Forelimb muscle (tissue), 1 donor: Measurements from ENCODE around the gene UVRAG. TPM values are rescaled to one million over a fixed set of nuclear protein-coding genes. Genes with fewer than 3 reads are reported as not detected.
"Not testable (repeated sequence)": the region's sequence is repeated elsewhere in the genome, so short reads cannot be mapped to it uniquely, and the experiment has no call there.

Source experiments
- DNase-seq: peaks from one replicate; pipeline ENCODE4 v3.0.0-alpha.2; 2013; ENCODE audit warnings: low read depth
- polyA plus RNA-seq: library from polyadenylated mRNA; unstranded; fragments of 120-200 nt; gene quantifications from one replicate; pipeline ENCODE4 v1.2.1, GENCODE V29; 2013; ENCODE audit not compliant: insufficient read length

Gene UVRAG
- polyA plus RNA-seq, 1 donor: 8.1 TPM

DNA sequence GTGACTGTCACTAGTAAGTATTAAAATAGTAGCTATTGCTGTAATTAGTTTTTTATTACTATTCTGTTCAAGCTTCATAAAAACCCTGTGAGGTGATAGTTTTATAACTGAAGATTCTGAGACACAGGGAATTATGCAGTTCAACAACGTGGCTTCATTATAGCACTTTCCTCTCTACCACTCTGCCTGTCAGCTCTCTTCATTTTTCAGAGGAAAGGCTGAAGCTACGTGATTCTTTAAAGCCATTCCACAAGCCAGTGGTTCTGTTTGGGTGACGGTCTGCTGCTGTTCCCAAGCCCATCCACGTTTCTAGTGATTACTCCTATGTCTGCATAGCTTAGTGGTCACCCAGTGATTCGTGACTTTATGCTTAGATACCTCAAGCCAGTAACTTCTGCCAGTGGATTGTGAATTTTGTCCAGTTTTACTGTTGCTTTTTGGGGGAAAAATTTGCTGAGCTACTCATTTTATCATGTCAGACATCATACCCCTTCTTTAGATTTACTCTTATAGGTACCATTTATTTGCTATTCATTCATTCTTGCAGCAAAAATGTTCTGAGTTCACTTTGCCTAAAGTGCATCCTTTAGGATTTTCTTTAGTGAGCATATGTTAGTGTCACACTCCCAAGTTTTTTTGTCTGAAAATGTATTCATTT, 59.8 kb downstream of the UVRAG start:
- DNase-seq: no peak

DNA sequence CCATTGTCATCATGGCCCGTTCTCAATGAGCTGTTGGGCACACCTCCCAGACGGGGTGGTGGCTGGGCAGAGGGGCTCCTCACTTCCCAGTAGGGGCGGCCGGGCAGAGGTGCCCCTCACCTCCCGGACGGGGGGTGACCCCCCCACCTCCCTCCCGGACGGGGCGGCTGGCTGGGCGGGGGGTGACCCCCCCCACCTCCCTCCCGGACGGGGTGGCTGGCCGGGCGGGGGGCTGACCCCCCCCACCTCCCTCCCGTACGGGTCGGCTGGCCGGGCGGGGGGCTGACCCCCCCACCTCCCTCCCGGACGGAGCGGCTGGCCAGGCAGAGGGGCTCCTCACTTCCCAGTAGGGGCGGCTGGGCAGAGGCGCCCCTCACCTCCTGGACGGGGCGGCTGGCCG, 62.3 kb downstream of the UVRAG start:
- DNase-seq: not testable (repeated sequence)

DNA sequence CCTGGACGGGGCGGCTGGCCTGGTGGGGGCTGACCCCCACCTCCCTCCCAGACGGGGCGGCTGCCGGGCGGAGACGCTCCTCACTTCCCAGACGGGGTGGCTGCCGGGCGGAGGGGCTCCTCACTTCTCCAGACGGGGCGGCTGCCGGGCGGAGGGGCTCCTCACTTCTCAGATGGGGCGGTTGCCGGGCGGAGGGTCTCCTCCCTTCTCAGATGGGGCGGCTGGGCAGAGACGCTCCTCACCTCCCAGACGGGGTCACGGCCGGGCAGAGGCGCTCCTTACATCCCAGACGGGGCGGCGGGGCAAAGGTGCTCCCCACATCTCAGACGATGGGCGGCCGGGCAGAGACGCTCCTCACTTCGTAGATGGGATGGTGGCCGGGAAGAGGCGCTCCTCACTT, 62.9 kb downstream of the UVRAG start:
- DNase-seq: not testable (repeated sequence)

DNA sequence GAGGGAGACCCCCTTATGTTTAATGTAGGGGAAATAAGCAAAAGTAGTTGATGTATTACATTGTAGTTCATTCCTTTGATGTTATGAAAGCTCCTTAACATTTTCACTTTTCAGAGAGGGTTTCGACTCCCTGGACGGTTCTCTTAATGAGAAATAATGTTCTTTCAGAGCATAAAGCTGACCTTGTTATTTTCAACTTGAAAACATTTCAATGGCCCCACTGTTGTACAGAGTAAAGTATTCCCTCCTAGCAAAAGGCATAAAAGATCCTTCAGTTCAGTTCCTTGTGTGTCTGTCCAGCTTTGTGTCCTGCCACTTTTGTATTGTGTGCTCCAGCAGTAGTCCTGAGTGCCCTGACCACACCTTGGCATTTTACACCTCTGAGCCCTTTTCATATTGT, 63.9 kb downstream of the UVRAG start:
- no peak for DNase-seq

DNA sequence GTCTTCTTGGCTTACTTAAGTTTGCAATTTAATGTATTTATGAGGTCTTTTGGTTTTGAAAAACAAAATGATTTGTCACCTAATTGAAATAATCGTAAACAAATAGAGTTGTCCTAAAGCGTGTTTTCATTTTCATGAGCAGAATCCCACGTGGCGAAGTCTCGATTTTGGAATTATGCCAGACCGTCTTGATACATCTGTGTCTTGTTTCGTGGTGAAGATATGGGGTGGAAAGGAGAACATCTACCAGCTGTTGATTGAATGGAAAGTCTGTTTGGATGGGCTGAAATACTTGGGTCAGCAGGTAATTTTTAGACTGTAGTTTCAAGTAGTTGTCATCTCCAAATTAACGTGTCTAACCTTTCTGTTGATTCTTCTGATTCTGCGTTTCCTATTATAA, 64.7 kb downstream of the UVRAG start:
- DNase-seq: no peak

DNA sequence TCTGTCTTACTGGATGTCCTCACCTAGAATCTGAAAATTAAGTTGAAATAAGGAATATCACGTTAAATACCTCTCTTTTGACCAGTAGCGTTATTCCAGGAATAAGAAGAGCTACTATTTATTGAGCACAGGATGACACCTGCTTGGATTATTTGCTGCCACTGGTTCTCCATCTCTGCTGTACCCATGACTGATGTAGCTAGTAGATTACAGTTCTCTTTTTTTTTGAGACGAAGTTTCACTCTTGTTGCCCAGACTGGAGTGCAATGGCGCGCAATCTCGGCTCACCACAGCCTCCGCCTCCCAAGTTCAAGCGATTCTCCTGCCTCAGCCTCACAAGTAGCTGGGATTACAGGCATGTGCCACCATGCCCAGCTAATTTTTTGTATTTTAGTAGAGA, 65.3 kb downstream of the UVRAG start:
- not testable (repeated sequence) for DNase-seq

DNA sequence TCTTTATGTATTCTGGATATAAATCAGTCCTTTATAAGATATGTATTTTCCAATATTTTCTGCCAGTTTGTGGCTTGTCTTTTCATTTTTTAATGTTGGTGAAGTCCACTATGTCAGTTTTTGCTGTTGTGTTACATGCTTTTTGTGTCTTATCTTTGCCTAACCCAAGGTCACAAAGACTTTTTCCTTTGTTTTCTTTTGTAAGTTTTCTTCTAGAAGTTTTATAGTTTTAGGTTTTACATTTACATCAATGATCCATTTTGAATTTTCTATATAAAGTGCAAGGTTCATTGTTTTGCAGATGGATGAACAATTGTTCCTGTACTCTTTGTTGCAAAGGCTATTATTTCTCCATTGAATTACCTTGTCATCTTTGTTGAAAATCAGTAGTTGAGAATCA, 69.3 kb downstream of the UVRAG start:
- no peak for DNase-seq

- no peak for DNase-seq
Observed at GRCh38 chr11:75888416-75888815, 73.4 kb downstream of the UVRAG start.

GRCh38 chr11:75891947-75892739, 77.1 kb downstream of the UVRAG start:
- no peak for DNase-seq

GRCh38 chr11:75893251-75893650, 78.2 kb downstream of the UVRAG start:
- DNase-seq: no peak

DNA sequence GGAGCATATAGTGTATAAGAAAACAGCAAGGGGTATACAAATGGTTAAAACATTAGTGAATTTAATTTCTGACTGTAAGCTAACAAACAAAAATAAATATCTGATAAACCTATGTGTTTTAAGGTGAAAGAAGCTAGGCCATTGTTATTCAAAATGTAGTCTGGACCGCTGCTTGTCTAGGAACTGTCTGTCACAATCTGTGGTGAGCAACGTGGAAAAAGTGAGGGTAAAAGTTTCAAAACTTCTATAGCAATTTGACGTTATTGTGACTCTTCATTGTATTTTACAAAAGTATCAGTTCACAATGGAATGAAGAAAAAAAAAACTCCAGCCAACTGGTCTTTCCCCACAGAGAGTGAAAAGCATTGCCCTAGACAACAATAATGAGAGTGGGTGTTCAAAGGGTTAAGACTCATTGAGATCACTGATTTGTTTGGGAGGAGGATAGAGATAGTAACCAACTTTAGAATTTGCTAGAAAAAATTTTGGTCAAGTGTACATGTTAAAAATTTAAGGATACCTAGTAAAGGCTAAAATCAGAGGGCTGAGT, 79.1 kb downstream of the UVRAG start:
- no peak for DNase-seq

DNA sequence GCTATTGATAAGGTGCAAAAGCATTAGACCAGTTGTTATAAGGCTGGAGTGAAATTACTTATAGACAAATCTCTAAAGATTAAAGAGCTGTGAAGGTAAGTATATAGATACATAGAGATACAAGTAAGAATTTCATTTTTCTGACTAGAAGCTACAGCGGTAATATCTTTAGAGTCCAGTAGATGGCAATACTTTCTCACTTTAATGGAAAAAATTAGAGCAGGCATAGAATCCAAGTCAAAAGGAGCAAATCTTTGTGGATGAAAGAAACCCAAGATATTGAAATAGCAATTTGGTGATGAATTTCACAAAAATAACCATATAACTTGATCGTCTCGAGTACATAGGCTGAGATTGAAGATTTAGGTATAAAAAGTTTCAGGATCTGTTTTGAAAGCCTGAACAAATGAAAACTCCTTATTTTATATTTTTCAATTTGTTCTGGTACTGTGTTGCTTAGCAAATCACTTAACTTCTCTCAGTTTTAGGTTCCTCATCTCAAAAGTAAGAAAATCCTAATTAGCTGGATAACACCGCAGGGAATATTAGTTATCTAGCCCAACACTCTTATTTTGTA, 81.9 kb downstream of the UVRAG start:
- DNase-seq: no peak

DNA sequence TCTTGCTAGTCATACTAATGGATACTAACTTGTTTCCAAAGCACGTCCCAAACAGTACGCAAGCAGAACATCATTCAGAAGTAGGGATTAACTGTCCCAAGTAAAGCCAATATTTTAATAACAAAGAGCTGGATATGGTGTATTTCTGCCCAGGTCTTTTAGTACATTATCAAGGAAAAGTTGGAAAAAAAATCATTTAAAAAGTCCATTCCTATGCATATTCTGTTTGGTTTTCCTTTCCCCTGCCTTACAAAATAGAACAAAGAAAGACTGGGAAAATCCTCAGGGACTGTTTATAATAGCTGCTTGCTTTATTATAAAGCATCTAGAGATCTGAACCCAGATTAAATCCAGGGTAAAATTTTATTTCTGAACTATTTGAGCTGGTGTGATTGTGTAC, 83.9 kb downstream of the UVRAG start:
- no peak for DNase-seq

GRCh38 chr11:75899806-75900205, 84.8 kb downstream of the UVRAG start:
- no peak for DNase-seq

GRCh38 chr11:75900848-75901247, 85.8 kb downstream of the UVRAG start:
- DNase-seq: no peak

DNA sequence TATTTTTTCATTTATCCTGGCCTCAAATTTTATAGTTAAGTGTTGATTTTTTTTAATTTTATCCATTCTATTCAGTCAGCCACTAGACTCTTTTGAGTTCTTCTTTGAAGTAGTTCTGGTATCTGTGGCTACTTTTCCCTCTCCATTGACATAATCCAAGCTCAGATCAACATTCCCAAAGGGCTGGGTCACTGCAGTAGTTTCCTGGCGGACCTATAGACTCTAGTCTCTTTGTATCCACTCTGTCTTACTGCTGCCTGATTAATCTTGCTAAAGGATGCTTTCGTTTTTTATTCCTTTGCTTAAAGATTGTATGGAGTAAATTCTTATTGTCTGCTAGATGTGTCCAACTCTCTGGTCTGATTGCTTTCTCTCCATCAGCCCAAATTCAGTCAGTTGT, 87.6 kb downstream of the UVRAG start:
- DNase-seq: no peak

DNA sequence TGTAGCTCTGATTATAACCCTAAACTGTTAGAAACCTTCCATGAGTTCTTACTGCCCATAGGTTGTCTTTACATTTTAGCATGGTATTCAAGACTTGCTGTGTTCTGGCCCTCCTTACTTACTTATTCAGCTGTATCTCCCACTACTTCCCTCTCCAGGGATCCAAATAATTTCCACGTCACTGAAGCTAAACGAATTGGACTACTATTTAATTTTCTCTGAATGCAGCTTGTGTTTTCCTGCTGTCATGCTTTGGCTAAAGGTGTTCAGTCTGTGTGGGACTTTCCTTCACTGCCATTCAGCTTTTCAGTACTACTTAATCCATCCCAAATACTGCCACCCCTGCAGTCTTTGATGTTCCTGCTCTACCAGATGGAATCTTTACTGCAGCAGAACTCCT, 88.3 kb downstream of the UVRAG start:
- DNase-seq: no peak

DNA sequence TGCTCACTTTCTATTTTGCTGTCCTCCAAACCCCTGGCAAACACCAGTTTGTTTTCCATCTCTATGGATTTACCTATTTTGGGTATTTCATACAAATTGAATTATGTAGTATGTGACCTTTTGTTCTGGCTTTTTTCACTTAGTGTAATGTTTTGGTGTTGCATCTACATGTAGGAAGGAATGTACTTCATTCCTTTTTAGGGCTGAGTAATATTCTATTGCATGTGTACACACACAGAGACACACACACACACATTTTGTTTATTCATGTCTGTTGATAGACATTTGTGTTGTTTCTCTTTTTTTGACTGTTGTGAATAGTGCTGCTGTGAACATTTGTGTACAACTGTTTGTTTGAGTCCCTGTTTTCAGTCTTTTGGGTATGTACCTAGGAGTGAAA, 90.4 kb downstream of the UVRAG start:
- no peak for DNase-seq

- no peak for DNase-seq
Observed at GRCh38 chr11:75907906-75908527, 93.0 kb downstream of the UVRAG start.

DNA sequence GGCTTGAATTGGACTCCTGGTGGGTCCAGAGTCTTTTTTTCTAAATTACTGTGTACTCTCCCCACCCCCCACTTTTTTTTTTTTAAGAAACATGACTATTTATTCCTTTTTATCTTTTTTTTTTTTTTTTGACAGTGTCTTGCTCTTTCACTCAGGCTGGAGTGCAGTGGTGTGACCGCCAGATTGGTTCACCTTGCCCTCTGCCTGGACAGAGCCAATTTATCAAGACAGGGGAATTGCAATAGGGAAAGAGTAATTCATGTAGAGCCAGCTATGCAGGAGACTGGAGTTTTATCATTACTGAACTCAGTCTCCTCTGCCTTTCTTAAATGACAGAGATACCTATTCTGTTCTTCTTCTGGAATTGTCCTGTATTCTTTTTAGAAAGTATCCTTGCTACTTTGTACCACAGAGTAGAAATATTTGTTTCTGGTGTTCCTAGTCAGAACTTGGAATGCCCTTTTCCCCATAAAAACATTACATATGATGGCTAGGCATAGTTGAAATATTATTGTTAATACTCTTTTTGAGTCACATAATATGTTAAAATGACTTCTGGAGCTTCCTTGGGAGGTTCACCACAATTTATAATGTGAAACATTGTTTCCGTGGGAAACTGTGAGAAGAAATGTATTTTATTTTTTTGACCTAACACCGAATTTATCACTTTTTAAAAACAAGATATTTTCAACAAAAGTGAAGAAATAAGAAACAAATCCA, 95.6 kb downstream of the UVRAG start:
- no peak for DNase-seq

DNA sequence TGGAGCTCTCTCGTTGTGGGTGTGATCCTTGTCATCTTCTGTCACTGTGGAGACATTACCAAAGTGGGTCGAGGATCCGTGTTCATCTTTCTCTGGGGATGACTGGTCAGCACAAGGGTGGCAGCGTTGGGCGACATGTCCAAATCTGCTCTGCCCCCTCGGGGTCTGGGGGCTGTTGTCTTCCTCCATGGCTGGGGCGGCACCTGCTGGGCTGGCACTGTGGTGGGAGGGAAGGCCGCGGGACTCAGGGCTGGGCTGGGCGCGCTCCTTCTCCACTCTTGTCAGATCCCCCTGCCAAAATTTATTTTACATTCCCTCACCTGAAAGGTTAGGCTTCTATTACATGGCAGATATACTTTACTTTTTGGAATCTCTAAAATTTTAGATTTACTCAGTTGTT, 96.4 kb downstream of the UVRAG start:
- DNase-seq: no peak

- no peak for DNase-seq
Observed at GRCh38 chr11:75913984-75914383, 99.0 kb downstream of the UVRAG start.
